ENCODE measurements around the gene SMYD5.
"Not testable (repeated sequence)": the region's sequence is repeated elsewhere in the genome, so short reads cannot be mapped to it uniquely, and the experiment has no call there.

Gene SMYD5

GRCh38 chr2:73214120-73215035 lies at the start of gene SMYD5:
Gene SMYD5 (plus strand): TSS chr2:73214245. CDS start chr2:73214267, 22 bp downstream.
- peak; percentile 83 for DNase-seq (ENCODE audit: low read depth)

- DNase-seq (ENCODE audit: low read depth) = not testable (repeated sequence)
Observed at GRCh38 chr2:73165978-73166377, 48.1 kb upstream of the SMYD5 start.

- DNase-seq (ENCODE audit: low read depth) = not testable (repeated sequence)
Observed at GRCh38 chr2:73166813-73167212, 47.2 kb upstream of the SMYD5 start.

GRCh38 chr2:73168348-73168747 lies 45.7 kb upstream of the SMYD5 start:
- not testable (repeated sequence) for DNase-seq (ENCODE audit: low read depth)

GRCh38 chr2:73170341-73170740 lies 43.7 kb upstream of the SMYD5 start:
- DNase-seq (ENCODE audit: low read depth) = not testable (repeated sequence)

- peak; percentile 43 for DNase-seq (ENCODE audit: low read depth)
Observed at GRCh38 chr2:73172963-73173362, 41.1 kb upstream of the SMYD5 start.

- no peak for DNase-seq (ENCODE audit: low read depth)
Observed at GRCh38 chr2:73173781-73174180, 40.3 kb upstream of the SMYD5 start.

GRCh38 chr2:73174244-73174643 lies 39.8 kb upstream of the SMYD5 start:
- no peak for DNase-seq (ENCODE audit: low read depth)

- no peak for DNase-seq (ENCODE audit: low read depth)
Observed at GRCh38 chr2:73174941-73175662, 38.9 kb upstream of the SMYD5 start.

GRCh38 chr2:73175663-73176204 lies 38.3 kb upstream of the SMYD5 start:
- DNase-seq (ENCODE audit: low read depth) = peak; percentile 66

- no peak for DNase-seq (ENCODE audit: low read depth)
Observed at GRCh38 chr2:73176205-73176880, 37.7 kb upstream of the SMYD5 start.

GRCh38 chr2:73176881-73177644 lies 37.0 kb upstream of the SMYD5 start:
- DNase-seq (ENCODE audit: low read depth) = peak; percentile 86

GRCh38 chr2:73177645-73178255 lies 36.3 kb upstream of the SMYD5 start:
- no peak for DNase-seq (ENCODE audit: low read depth)

GRCh38 chr2:73185965-73186364 lies 28.1 kb upstream of the SMYD5 start:
- DNase-seq (ENCODE audit: low read depth) = no peak

- no peak for DNase-seq (ENCODE audit: low read depth)
Observed at GRCh38 chr2:73187549-73187948, 26.5 kb upstream of the SMYD5 start.

GRCh38 chr2:73197579-73197978 lies 16.5 kb upstream of the SMYD5 start:
- no peak for DNase-seq (ENCODE audit: low read depth)

- not testable (repeated sequence) for DNase-seq (ENCODE audit: low read depth)
Observed at GRCh38 chr2:73200281-73200680, 13.8 kb upstream of the SMYD5 start.

GRCh38 chr2:73202156-73203054 lies 11.6 kb upstream of the SMYD5 start, which contains the start of gene NOTO:
Gene NOTO (plus strand): TSS chr2:73202574. CDS start chr2:73202667, 93 bp downstream.
- no peak for DNase-seq (ENCODE audit: low read depth)

- DNase-seq (ENCODE audit: low read depth) = no peak
Observed at GRCh38 chr2:73203055-73203681, 10.9 kb upstream of the SMYD5 start.

Data from stimulated activated CD8-positive, alpha-beta memory T cell treated with anti-CD3 and anti-CD28 coated beads, Interleukin-4, amount 100 ng/mL, for 24 hours (primary cell).